BE2C (cell line): Measurements from ENCODE around the gene LRG1.
A peak's percentile ranks its signal among the peaks of the same experiment; 100 is the strongest.

ENCODE experiments used
- DNase-seq: peaks from one replicate; pipeline ENCODE4 v3.0.0-alpha.2; 2020
- H3K27me3 ChIP-seq: fragments of 250-450 bp; sonication (Bioruptor Pico); 2 replicates; pipeline ENCODE4 v1.5.1; 2020; ENCODE audit warnings: mild to moderate bottlenecking
- H3K36me3 ChIP-seq: fragments of 250-450 bp; sonication (Bioruptor Pico); 2 replicates; pipeline ENCODE4 v1.5.1; 2020; ENCODE audit warnings: mild to moderate bottlenecking
- H3K4me1 ChIP-seq: fragments of 250-450 bp; sonication (Bioruptor Pico); 2 replicates; pipeline ENCODE4 v1.5.1; 2020
- H3K4me3 ChIP-seq: 2 replicates; pipeline ENCODE4 v1.5.1; 2011; ENCODE audit warnings: low read depth, low read length
- H3K9me3 ChIP-seq: fragments of 250-450 bp; sonication (Bioruptor Pico); 2 replicates; pipeline ENCODE4 v1.5.1; 2020
- CTCF ChIP-seq: IDR thresholded peaks from 2 replicates; pipeline ENCODE4 v1.5.1; 2012; ENCODE audit warnings: mild to moderate bottlenecking, low read depth, low read length

The LRG1 gene

DNA sequence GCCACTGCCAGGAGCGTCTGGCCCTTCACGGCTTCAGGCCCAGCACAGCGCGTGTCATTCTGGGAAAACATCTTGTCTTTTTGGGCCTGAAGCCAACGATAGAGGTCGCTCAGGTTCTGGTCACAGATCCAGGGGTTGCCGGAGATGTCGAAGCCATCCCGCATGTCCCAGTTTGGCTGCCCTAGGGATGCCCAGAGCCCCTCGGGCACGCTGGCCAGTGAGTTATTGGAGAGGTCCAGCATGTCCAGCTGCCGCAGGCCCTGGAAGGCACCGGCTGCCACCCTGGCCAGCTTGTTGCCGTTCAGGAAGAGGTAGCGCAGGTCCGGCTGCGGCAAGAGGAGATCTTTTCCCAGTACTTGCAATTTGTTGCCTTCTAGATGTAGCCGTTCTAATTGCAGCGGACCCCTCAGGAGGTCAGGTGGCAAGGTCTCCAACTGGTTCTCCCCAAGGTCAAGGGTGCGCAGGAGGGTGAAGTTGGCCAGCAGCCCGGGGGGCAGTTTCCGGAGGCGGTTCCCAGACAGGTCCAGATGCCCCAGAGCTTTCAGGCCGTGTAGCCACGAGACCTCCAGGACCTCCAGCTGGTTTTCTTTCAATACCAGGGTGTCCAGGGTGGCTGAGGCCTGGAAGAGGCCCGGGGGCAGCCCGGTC is 1.8 kb downstream of the LRG1 start:
- no peak overlapping the region for H3K4me3 ChIP-seq

GRCh38 chr19:4536798-4537197 is 3.0 kb downstream of the LRG1 start:
- no peak overlapping the region for H3K4me3 ChIP-seq
- DNase-seq: no peak

More for the DNA sequence above, 1.8 kb downstream of the LRG1 start:
- TF ChIP-seq CTCF: peak; percentile 28
- H3K9me3 ChIP-seq: no peaks in the 10 kb centered on the region
- H3K4me1 ChIP-seq: peaks cover 3% of the 10 kb centered on the region
- H3K27me3 ChIP-seq: no peaks in the 10 kb centered on the region
- no peaks in the 10 kb centered on the region for H3K36me3 ChIP-seq
- DNase-seq: no peak

DNA sequence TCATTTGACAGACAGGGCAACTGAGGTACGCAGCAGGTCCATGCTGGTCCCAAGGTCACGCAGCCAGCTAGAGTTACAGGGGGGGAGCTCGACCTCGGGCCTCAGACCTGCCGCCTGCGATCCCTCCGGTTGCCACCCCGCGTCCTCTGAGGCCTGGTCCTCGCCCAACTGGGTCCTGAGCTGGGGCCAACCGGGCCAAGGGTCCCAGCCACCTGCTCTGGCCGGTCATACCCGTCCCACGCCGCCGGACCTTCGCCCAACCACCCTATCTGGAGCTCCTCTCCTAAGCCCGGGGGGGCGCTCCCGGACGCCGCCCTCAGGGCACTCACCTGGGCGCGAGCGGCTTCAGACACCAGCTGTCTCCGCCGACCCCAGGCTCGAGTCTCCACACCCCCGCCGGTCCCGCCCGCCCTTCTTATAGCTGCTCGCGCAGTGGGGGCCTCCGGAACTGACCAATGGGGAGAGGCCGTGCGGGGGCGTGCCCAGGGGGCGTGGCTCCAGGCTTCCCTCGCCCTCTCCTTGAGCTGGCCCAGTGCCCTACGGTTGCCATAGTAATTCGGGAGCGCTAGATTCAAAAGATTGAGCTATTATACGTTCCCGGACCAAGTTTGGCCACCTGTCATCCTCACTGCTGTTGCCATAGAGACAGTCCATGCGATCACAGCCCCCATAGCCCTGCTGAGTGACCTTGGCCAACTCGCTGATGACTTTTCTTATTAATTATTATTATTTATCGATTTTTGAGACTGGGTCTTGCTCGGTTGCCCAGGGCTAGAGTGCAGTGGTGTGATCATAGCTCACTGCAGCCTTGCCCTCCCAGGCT is 4.8 kb downstream of the LRG1 start, which contains the start of gene PLIN5:
PLIN5 (minus strand) TSS at position 389 of the 823 bp plus-strand sequence. CDS start 1,150 bp downstream, outside the sequence.
- no peaks in the 10 kb centered on the region for H3K36me3 ChIP-seq
- no peaks in the 10 kb centered on the region for H3K9me3 ChIP-seq
- peak; percentile 97 for DNase-seq
- H3K27me3 ChIP-seq: no peaks in the 10 kb centered on the region
- peak within 1 kb of the TSS; percentile 42 for H3K4me3 ChIP-seq
- no peak for TF ChIP-seq CTCF
- H3K4me1 ChIP-seq: peaks cover 3% of the 10 kb centered on the region

More at GRCh38 chr19:4536798-4537197, 3.0 kb downstream of the LRG1 start:
- no peaks in the 10 kb centered on the region for H3K27me3 ChIP-seq
- H3K36me3 ChIP-seq: no peaks in the 10 kb centered on the region
- no peaks in the 10 kb centered on the region for H3K9me3 ChIP-seq
- TF ChIP-seq CTCF: no peak
- H3K4me1 ChIP-seq: peaks cover 3% of the 10 kb centered on the region

GRCh38 chr19:4533835-4534424 is 5.9 kb downstream of the LRG1 start:
- H3K4me1 ChIP-seq: peaks cover 3% of the 10 kb centered on the region
- no peak for DNase-seq
- H3K9me3 ChIP-seq: no peaks in the 10 kb centered on the region
- no peaks in the 10 kb centered on the region for H3K27me3 ChIP-seq
- H3K4me3 ChIP-seq: no peak overlapping the region
- TF ChIP-seq CTCF: no peak
- H3K36me3 ChIP-seq: no peaks in the 10 kb centered on the region

DNA sequence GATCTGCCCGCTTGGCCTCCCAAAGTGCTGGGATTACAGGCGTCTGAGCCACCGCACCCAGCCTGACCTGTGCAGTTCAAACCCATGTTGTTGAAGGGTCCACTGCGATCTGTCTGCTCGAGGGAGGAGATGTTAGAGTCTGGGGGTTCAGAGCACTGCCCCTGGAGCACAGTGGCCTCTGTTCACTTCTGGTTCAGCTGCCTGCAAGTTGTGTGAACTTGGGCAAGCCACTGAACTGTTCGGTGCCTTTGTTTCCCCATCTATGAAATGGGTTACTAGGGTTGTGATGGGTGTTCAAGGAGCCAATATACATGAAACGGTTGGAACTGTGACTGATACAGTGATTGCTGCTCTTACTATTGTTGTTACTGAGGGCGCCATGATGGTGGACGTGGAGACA is 6.5 kb downstream of the LRG1 start:
- Histone ChIP-seq H3K9me3 (no peaks in the 10 kb centered on the region), H3K27me3 (no peaks in the 10 kb centered on the region), H3K4me1 (peaks cover 3% of the 10 kb centered on the region), H3K36me3 (no peaks in the 10 kb centered on the region), H3K4me3 (no peak overlapping the region)
- no peak for DNase-seq
- TF ChIP-seq CTCF: no peak
